ENCODE data around the gene SPAG6. TPM values are rescaled to one million over a fixed set of nuclear protein-coding genes. Genes with fewer than 3 reads are reported as not detected.
A peak's percentile ranks its signal among the peaks of the same experiment; 100 is the strongest.

SPAG6 gene
- total and polyA plus RNA-seq, 10 donors: 0.11 TPM; not detected in 9

DNA sequence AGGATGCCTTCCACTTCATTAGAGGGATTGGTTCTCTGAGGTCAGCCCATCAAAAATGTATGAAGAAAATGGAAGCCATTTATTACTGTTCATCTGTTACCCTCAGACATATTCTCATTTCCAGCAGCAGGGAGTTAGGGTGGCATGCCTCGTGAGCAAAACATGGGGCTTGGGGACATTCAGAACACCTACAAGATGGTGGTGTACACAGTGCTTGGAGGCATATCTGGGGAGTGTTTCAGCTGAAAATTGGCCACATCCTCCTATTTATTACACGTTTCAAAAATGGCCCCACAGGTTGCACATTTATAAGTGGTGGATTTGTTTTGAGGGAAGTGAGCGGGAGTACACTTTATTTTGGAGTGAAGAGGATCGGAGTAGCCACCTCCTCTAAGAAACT, 93.4 kb downstream of the SPAG6 start:
- WGBS, 5 donors: 65 to 74% (median 71%) methylated on average over 4 of the region's 4 CpGs
- no peaks in the 10 kb centered on the region for H3K9me3 ChIP-seq
- no peaks in the 10 kb centered on the region for H3K27me3 ChIP-seq (replicated peaks in 1 of 7)
- H3K4me3 ChIP-seq: peak overlapping the region in 3 of 8 donors; percentile 57 to 71 (median 70)
- intact Hi-C loops (cut with DNase I; ENCODE audit: low total_unique reads): no loop called here
- peak overlapping the region; percentile 20 to 99 (median 98) for H3K27ac ChIP-seq
- TF ChIP-seq, protein P1, sequence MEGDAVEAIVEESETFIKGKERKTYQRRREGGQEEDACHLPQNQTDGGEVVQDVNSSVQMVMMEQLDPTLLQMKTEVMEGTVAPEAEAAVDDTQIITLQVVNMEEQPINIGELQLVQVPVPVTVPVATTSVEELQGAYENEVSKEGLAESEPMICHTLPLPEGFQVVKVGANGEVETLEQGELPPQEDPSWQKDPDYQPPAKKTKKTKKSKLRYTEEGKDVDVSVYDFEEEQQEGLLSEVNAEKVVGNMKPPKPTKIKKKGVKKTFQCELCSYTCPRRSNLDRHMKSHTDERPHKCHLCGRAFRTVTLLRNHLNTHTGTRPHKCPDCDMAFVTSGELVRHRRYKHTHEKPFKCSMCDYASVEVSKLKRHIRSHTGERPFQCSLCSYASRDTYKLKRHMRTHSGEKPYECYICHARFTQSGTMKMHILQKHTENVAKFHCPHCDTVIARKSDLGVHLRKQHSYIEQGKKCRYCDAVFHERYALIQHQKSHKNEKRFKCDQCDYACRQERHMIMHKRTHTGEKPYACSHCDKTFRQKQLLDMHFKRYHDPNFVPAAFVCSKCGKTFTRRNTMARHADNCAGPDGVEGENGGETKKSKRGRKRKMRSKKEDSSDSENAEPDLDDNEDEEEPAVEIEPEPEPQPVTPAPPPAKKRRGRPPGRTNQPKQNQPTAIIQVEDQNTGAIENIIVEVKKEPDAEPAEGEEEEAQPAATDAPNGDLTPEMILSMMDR (IDR thresholded peaks at IDR 0.05 in 8 of 11, conservative IDR thresholded peaks at IDR 0.05 in 3 of 11): no peak
- no peak for TF ChIP-seq POLR2AphosphoS5 (IDR thresholded peaks at IDR 0.05)
- no peak for TF ChIP-seq POLR2A (IDR thresholded peaks at IDR 0.05)
- H3K36me3 ChIP-seq: no peaks in the 10 kb centered on the region
- DNase-seq: no peak
- peaks cover 5 to 39% (median 21%) of the 10 kb centered on the region in 6 donors for H3K4me1 ChIP-seq

DNA sequence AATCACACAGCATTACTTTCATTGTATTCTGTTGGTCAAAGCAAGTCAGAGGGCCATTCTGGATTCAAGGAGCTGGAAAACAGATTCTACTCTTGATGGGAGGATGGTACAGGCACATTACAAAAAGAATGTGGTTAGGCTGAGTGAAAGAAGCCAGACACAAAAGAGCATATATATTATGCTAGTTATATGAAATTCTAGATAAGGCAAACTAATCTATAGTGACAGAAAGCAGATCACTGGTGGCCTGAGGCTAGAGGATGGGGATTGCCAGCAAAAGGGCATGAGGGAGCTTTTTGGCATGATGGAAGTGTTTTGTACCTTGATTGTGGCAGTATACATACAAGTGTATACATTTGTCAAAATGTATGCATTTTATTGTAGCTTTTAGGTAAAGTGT, 96.8 kb downstream of the SPAG6 start:
- intact Hi-C loops (cut with DNase I; ENCODE audit: low total_unique reads): no loop called here
- Histone ChIP-seq H3K4me3 (no peak overlapping the region), H3K27ac (no peak overlapping the region), H3K36me3 (no peaks in the 10 kb centered on the region), H3K4me1 (peaks cover 0 to 19% (median 14%) of the 10 kb centered on the region in 6 donors), H3K9me3 (no peaks in the 10 kb centered on the region), H3K27me3 (replicated peaks in 1 of 7) (no peaks in the 10 kb centered on the region)
- TF ChIP-seq POLR2AphosphoS5 (IDR thresholded peaks at IDR 0.05) (no peak), POLR2A (IDR thresholded peaks at IDR 0.05) (no peak)
- TF ChIP-seq, protein P1 (IDR thresholded peaks at IDR 0.05 in 8 of 11, conservative IDR thresholded peaks at IDR 0.05 in 3 of 11): no peak
- DNase-seq: no peak

DNA sequence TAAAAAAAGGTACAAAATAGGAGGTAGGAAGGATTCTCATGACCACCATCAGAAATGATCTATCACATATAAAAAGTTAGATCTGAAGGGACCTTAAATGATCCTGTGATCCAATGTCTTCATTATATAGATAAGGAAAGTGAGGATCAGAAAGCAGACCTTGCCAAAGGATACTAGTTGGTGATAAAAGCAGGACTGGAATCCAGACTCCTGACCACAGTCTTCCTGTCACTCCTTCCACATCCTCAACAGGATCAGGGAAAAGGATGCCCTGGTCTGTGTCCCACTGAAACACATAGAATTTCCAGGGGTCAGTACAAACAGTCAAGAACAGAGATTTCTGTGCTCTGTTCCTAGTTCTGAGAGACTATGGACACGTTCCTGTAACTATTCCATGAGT, 97.2 kb downstream of the SPAG6 start:
- intact Hi-C loops (cut with DNase I; ENCODE audit: low total_unique reads): no loop called here
- peaks cover 0 to 18% (median 14%) of the 10 kb centered on the region in 6 donors for H3K4me1 ChIP-seq
- no peaks in the 10 kb centered on the region for H3K9me3 ChIP-seq
- H3K4me3 ChIP-seq: no peak overlapping the region
- no peak overlapping the region for H3K27ac ChIP-seq
- 74 to 93% (median 86%) methylated on average over 1 of the region's 1 CpG for WGBS, 5 donors
- H3K36me3 ChIP-seq: no peaks in the 10 kb centered on the region
- no peaks in the 10 kb centered on the region for H3K27me3 ChIP-seq (replicated peaks in 1 of 7)
- TF ChIP-seq POLR2A (IDR thresholded peaks at IDR 0.05) (no peak), POLR2AphosphoS5 (IDR thresholded peaks at IDR 0.05) (no peak)
- TF ChIP-seq, protein P1 (IDR thresholded peaks at IDR 0.05 in 8 of 11, conservative IDR thresholded peaks at IDR 0.05 in 3 of 11): no peak
- DNase-seq: no peak

DNA sequence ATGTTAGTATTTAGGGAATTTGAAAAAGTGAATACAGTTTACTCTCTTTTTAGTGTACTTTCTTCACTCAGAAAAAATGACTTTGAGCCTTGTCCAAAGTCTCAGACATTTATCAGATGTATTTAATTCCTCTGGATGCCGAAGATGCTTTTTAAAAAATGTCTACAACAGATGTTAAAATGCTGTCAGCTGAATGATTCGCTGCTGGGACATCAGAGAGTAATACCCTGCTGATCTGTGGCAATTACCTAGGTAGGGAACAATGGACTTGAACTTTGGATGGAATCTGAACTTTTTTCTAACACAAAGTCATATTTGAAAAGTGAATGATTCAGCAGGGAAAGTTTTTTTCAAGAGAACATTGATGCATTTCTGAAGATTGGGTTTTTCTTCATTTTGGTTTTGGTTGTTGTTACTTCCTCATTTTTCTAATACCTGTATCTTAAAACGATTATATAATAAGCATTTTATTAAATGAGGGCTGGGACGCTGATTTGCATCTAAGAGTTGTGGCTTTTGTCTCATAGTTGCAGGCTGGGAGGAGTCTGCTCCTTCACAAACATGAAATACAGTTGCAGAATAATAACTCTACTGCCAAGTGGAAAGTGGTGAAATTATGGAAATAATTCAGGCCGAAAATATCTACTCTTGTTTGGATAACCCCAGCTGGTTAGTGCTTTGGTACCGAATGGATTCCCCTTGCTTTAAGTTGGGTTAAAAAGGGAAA, 98.0 kb downstream of the SPAG6 start:
- Histone ChIP-seq H3K27me3 (replicated peaks in 1 of 7) (no peaks in the 10 kb centered on the region), H3K9me3 (no peaks in the 10 kb centered on the region), H3K4me3 (no peak overlapping the region), H3K27ac (no peak overlapping the region), H3K36me3 (no peaks in the 10 kb centered on the region), H3K4me1 (peaks cover 0 to 10% (median 8%) of the 10 kb centered on the region in 6 donors)
- intact Hi-C loops (cut with DNase I; ENCODE audit: low total_unique reads): no loop called here
- no peak for DNase-seq
- TF ChIP-seq POLR2AphosphoS5 (IDR thresholded peaks at IDR 0.05): no peak
- no peak for TF ChIP-seq POLR2A (IDR thresholded peaks at IDR 0.05)
- TF ChIP-seq, protein P1 (IDR thresholded peaks at IDR 0.05 in 8 of 11, conservative IDR thresholded peaks at IDR 0.05 in 3 of 11): no peak
- WGBS, 5 donors: 66 to 77% (median 73%) methylated on average over 6 of the region's 6 CpGs

All from spleen (tissue), 11 donors.